Retinal pigment epithelial cell (primary cell): ENCODE measurements around the gene AFF3.

ENCODE experiments used
- DNase-seq: peaks from one replicate; pipeline ENCODE4 v3.0.0-alpha.2; 2010; ENCODE audit warnings: low read depth
- H3K4me3 ChIP-seq: 2 replicates; pipeline ENCODE4 v1.5.1; 2011; ENCODE audit warnings: mild to moderate bottlenecking, low read length, control low read depth, moderate library complexity
- TF ChIP-seq, protein P1 (sequence below): conservative IDR thresholded peaks from 2 replicates; pipeline ENCODE4 v1.5.1; 2011; ENCODE audit warnings: low read depth, low read length, control low read depth, inconsistent platforms

AFF3 gene

GRCh38 chr2:99573634-99574251 is 568.6 kb downstream of the AFF3 start:
- TF ChIP-seq, protein P1, sequence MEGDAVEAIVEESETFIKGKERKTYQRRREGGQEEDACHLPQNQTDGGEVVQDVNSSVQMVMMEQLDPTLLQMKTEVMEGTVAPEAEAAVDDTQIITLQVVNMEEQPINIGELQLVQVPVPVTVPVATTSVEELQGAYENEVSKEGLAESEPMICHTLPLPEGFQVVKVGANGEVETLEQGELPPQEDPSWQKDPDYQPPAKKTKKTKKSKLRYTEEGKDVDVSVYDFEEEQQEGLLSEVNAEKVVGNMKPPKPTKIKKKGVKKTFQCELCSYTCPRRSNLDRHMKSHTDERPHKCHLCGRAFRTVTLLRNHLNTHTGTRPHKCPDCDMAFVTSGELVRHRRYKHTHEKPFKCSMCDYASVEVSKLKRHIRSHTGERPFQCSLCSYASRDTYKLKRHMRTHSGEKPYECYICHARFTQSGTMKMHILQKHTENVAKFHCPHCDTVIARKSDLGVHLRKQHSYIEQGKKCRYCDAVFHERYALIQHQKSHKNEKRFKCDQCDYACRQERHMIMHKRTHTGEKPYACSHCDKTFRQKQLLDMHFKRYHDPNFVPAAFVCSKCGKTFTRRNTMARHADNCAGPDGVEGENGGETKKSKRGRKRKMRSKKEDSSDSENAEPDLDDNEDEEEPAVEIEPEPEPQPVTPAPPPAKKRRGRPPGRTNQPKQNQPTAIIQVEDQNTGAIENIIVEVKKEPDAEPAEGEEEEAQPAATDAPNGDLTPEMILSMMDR: no peak
- no peak overlapping the region for H3K4me3 ChIP-seq
- DNase-seq: no peak

- no peak overlapping the region for H3K4me3 ChIP-seq
- DNase-seq: no peak
- TF ChIP-seq, protein P1: no peak
Measured at GRCh38 chr2:99572373-99573164, 569.8 kb downstream of the AFF3 start.

DNA sequence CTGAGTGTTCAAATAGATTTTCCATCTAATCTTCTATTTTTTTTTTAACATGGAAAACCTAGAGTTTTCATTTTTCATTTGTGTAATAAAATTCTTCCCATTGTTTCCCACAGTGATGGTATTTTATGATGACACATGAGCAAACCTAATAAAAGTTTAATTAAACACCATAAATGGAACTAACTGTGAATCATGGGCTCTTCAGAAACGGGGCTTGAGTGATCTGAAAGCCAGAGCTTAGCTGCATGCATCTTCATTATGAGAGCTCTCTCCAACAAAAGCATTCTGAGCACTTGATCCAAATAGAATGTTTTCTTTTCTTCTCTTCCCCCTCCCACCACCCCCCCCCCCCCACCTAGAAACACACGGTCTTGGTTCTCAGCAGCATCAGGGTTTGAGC is 570.4 kb downstream of the AFF3 start:
- DNase-seq: no peak
- TF ChIP-seq, protein P1: no peak
- H3K4me3 ChIP-seq: no peak overlapping the region

GRCh38 chr2:99571533-99571932 is 570.9 kb downstream of the AFF3 start:
- TF ChIP-seq, protein P1: no peak
- no peak overlapping the region for H3K4me3 ChIP-seq
- no peak for DNase-seq

- no peak for DNase-seq
- TF ChIP-seq, protein P1: no peak
- H3K4me3 ChIP-seq: no peak overlapping the region
Measured at GRCh38 chr2:99571021-99571420, 571.4 kb downstream of the AFF3 start.

GRCh38 chr2:99569386-99569785 is 573.0 kb downstream of the AFF3 start:
- TF ChIP-seq, protein P1: no peak
- DNase-seq: no peak
- H3K4me3 ChIP-seq: no peak overlapping the region

DNA sequence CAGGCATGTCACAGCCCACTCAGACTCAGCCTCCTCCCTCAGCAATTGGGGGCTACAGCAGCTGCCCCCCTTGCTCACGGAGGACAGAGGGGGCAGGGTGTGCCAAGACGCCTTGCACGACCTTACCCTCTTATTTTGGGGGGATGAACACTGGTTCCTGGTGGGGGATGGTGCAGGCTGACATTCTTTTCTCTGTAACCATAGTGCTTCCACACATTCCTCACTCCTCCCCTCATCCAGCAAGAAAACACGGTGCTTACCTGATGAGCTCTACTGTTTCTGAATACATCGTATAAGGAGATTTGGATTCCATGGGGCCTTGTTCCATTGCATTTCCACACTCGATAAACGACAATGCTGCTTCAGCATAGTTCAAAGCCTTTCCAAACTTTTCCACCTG is 577.2 kb downstream of the AFF3 start:
- TF ChIP-seq, protein P1: no peak
- DNase-seq: no peak
- no peak overlapping the region for H3K4me3 ChIP-seq
